ENCODE data around the gene ARHGAP21.

DNA sequence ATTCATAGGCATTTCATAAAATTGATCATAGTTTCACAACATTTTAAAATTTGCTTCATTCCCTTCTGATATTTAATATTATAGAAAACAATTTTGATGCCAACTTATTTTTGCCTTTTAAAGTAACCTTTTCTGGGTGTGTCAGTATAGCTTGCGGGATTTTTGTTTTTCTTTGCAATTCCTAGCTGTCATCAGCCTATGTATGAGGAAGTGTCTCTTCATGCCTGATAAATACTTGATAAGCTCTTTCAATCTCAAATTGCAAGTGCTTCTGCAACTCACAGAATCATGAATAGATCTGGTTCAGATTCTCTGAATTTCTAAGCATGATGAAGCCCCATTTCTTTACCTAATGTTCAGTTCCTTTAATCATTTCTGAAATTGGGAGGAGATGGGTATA lies 28.0 kb upstream of the ARHGAP21 start:
- TF ChIP-seq POLR2A (IDR thresholded peaks at IDR 0.05): no peak
- TF ChIP-seq, protein P1, sequence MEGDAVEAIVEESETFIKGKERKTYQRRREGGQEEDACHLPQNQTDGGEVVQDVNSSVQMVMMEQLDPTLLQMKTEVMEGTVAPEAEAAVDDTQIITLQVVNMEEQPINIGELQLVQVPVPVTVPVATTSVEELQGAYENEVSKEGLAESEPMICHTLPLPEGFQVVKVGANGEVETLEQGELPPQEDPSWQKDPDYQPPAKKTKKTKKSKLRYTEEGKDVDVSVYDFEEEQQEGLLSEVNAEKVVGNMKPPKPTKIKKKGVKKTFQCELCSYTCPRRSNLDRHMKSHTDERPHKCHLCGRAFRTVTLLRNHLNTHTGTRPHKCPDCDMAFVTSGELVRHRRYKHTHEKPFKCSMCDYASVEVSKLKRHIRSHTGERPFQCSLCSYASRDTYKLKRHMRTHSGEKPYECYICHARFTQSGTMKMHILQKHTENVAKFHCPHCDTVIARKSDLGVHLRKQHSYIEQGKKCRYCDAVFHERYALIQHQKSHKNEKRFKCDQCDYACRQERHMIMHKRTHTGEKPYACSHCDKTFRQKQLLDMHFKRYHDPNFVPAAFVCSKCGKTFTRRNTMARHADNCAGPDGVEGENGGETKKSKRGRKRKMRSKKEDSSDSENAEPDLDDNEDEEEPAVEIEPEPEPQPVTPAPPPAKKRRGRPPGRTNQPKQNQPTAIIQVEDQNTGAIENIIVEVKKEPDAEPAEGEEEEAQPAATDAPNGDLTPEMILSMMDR (IDR thresholded peaks at IDR 0.05): no peak

All from thyroid gland (tissue), 4 donors.